ENCODE measurements around the gene HSD17B3.

DNA sequence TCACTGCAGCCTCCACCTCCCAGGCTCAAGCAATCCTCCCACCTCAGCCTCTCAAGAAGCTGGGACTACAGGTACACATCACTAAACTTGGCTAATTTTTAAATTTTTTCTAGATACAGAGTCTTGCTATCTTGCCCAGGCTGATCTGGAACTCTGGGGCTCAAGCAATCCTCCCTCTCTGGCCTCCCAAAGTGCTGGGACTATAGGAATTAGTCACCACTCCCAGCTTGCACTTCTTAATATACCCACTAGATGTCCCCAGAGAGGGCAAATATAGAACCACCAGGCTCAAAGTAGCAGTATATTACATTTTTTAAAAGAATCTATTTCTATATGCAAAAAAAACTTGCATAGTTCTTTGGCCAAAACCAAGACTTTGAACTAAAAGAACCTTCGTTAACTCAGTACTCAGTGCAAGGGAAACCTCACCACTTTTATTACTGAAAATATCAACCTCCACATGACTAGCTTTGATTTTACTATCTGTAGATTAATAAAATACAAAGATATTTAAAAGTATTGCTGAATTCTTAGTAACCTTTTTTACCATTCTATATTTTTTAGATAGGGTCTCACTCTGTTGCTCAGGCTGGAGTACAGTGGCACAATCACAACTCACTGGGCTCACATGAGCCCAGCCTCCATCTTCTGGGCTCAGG lies 25.8 kb upstream of the HSD17B3 start:
- TF ChIP-seq, protein P1, sequence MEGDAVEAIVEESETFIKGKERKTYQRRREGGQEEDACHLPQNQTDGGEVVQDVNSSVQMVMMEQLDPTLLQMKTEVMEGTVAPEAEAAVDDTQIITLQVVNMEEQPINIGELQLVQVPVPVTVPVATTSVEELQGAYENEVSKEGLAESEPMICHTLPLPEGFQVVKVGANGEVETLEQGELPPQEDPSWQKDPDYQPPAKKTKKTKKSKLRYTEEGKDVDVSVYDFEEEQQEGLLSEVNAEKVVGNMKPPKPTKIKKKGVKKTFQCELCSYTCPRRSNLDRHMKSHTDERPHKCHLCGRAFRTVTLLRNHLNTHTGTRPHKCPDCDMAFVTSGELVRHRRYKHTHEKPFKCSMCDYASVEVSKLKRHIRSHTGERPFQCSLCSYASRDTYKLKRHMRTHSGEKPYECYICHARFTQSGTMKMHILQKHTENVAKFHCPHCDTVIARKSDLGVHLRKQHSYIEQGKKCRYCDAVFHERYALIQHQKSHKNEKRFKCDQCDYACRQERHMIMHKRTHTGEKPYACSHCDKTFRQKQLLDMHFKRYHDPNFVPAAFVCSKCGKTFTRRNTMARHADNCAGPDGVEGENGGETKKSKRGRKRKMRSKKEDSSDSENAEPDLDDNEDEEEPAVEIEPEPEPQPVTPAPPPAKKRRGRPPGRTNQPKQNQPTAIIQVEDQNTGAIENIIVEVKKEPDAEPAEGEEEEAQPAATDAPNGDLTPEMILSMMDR (IDR thresholded peaks at IDR 0.05; ENCODE audit: extremely low read depth in 1 of 2, insufficient read depth in 1 of 2, low read depth in 1 of 2, low read length in 2 of 2): peak; percentile 63 to 69
- no peak for TF ChIP-seq POLR2A (IDR thresholded peaks at IDR 0.05; ENCODE audit: low read depth, low read length)

Data from endothelial cell of umbilical vein (primary cell).